ENCODE results near the gene DOCK9.
"Not testable (repeated sequence)": the region's sequence is repeated elsewhere in the genome, so short reads cannot be mapped to it uniquely, and the experiment has no call there.

DOCK9 gene

GRCh38 chr13:98820300-98820699 is 157.6 kb downstream of the DOCK9 start:
- DNase-seq, result no peak

DNA sequence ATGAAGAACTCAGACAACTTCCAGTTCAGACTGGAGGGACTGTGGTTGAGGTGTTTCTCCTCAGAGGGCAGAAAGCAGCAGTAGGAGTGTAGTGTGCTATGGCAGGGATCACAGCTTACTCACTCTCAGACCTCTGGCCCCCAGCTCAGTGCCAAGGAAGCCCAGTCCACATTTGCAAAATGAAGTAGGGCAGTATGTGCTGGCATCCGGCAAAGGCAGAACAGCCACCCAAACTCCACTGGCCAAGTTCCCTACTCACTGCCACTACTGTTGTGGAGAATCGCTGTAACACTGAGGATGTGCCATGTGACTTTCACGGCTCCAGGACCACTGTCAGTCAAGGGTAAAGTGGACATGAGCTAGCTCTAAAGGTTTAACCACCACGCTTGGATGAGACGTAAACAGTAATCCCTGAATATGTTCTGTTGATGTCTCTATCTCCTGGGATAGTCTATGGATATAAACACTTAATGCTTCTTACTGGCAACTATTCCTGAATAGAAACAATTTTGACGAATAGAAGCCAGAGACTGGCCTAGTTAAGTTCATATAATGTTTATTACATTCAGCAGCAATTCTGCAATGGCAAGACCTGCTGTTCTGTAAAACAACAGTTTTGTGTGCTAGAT is 158.4 kb downstream of the DOCK9 start:
- DNase-seq, result no peak

- DNase-seq, result no peak
These were observed 161.5 kb downstream of the DOCK9 start for GRCh38 chr13:98816406-98816805.

GRCh38 chr13:98813993-98814392 is 163.9 kb downstream of the DOCK9 start:
- DNase-seq, result no peak

DNA sequence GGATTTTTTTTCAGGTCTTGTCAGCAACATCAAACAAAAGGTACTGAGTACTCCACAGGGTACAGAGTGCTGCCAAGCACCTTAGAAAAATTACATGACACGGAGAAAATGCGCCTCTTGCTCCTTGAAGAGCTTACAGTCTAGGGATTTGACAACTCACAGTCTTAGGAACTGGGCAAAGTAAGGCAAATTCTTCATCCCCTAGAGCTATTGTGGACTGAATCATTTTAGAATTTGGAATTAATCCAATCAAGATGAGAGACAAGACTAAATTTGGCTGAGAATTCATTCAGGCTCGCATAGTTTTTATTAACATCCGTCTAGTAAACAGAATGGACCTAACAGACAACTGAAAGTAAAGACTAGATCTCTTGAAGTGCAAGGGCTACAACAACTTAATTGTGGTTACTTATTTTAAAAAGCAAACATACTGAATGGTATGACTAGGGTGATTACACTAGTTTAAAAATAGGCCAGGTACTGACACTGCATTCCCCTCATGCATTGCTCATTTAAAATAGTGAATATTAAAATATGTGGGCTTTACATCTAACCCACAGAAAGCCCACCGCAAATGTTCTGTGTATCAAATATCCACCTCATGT is 165.6 kb downstream of the DOCK9 start:
- DNase-seq, result not testable (repeated sequence)

DNA sequence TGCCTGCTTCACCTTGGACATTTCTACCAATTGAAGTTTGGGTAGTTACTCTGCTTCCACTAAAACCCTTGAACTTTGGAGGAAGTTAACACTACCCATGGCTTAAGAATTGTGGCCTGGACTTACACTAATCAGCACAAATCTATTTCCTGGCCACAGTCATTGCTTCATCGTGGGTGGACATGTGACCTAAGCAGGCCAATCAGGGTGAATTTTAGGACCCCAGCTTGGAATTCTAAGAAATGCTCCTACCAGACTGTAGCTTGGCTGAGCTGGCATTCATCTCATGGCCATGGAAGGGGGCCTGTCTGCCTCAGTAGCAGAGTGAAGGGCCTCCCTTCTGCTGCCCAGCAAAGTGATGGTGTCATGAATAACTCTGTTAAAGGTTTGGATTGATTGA is 167.1 kb downstream of the DOCK9 start:
- no peak for DNase-seq

DNA sequence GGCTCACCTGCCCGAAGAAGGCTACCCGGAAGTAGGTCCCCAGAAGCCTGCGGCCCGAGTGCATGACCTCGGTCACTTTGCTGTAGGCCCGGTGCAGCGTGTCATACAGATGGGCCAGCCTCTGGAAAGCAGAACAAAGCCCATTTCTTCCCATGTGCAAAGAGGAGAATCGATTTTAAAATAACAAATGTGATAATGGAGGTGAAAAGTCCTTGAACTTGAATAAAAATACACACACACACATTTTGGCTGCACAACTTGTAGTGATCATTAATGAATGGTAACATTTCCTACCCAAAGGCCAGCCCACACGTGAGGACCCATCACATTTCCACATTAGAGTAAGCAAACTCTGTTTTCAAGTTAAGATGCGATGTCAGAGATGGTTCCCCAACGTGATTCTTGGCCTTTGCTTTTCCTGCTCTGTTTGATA is 168.5 kb downstream of the DOCK9 start:
- DNase-seq, result no peak

DNA sequence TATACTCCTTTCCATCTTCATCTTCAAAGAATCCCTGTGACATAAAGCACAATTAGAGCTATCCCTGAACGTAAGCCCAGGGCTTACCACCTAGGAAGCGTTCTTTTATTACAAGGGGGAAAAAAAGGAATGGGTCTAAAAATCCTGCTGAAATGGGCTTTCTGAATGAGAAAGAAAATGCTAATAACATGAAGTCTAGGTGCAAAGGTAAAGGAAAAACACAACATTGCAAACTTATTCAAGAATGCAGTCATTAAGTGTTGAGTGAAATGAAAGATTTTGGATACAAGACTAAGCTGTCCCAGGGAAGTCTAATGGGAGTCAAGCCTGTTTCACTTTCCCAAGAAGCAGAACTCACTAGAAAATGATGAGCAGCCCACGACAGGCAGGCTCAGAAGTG is 170.1 kb downstream of the DOCK9 start:
- DNase-seq, result no peak

DNA sequence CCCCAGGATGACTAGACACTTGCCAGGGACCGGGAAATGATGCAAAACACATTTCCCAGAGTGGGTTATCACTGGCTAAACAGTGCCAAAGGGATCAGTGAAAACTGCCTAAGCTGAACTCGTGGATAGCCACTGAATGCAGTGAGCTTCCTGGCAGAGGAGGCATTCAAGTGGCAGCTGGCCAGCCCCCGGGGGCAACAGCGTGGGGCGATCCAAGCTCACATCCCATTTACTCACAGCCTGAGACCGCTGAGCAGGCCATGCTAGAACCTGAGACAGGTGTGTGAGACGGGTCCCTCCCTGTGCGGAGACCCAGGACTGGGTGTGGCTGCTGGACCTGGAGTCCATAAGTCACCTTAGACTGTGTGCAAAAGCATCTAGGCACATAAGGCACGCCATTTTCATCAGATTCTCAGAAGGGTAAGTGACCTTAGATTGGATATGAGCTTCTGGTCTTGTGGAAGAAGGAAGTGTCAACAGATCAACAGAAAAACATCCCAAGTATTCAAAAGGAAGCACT is 173.5 kb downstream of the DOCK9 start:
- DNase-seq, result no peak

GRCh38 chr13:98803921-98804320 is 173.9 kb downstream of the DOCK9 start:
- DNase-seq, result no peak

DNA sequence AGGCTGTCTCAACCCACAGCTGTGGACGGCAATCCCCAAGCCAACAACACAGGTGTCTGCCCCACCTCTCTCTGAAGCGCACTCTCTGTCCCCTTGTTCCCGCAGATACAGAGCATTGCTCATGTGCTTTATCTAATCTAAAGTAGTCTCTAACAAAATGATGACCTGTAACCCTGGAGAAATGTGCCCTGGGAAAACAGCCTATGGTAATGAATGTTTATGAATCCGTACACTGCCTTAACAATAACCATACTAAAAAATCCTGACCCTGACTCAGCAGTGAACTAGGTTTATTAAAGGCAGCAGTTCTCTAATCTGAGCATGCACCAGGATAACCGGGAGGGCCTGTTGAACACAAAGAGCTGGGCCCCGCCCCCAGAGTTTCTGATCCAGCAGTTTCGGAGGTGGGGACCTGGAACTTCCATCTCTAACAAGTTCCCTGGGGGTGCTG is 174.7 kb downstream of the DOCK9 start:
- DNase-seq, result no peak

DNA sequence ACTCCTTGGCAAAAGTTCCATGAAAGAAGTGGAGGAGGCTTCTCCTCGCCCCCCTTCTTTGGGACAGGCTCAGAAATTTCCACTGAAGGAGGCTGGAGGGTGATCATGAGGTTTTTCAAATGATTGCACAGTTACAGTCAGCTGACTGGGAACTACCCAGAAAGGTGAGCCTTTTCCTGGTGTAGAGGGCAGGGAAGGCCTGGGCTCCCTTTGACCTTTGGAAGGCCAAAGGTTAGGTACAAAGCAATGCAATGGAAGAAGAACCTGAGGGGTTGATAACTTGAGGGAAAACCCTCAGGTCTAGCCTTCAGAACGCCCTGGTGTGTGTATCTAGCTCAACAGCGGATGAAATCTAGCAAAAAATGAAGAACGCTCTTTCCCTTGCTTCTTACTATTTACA is 175.3 kb downstream of the DOCK9 start:
- no peak for DNase-seq

- DNase-seq, result no peak
These were observed 176.0 kb downstream of the DOCK9 start for GRCh38 chr13:98801626-98802418.

- DNase-seq, result no peak
These were observed 177.8 kb downstream of the DOCK9 start for GRCh38 chr13:98800078-98800477.

DNA sequence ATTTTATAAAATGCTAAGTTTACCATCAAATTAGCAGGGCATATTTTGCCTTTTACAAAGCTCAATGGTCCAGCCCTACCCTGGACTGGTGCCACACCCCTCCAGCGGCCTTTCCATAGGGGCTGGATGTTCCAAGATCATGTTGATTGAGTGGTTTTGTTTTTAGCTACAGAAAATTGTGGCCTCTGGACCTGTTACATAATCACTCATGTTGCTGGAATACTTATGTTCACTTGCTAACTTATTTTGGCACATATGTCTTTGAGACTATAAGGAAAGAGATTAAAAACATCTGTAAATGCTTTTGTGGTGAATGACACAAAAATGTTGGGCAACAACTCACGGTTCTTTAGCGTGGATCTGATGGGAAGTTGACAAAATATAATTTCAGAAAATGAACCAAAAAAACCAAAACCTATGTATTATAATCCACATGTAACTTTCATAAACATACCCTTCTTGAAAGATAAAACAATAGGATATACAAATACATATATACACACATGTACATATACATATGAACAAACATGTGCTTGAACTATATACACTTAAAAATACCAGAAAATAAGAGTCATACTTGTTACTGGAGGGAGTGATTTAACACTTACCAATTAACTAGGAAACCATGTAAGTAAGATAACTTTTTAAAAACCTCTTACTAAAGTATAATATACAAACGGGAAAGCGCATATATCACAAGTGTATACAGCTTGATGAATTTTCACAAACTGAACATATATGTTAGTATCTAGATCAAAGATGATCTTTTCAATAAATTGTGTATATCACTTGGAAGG is 178.8 kb downstream of the DOCK9 start:
- no peak for DNase-seq

- no peak for DNase-seq
These were observed 180.4 kb downstream of the DOCK9 start for GRCh38 chr13:98797456-98797855.

DNA sequence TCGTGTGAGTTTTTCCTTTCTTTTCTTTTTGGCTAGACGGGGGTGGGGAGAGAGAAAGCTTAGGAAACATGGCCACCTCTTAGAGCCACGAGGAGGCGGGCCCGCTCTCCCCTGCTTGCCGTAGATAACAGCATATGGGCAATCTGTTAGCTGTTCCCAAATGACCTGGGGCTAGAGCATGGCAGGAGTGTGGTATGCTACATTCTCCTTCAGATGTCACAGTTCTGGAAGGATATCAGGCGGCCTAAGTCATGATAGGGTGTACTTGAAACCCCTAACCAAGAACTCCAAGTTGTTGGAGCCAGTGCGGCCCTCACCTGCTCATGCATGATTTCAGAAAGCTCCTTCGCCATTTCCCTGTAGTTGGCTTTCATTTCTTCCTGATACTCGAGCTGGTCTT is 181.1 kb downstream of the DOCK9 start:
- no peak for DNase-seq

- DNase-seq, result no peak
These were observed 181.7 kb downstream of the DOCK9 start for GRCh38 chr13:98796191-98796590.

- no peak for DNase-seq
These were observed 182.6 kb downstream of the DOCK9 start for GRCh38 chr13:98795220-98795619.

- DNase-seq, result no peak
These were observed 183.4 kb downstream of the DOCK9 start for GRCh38 chr13:98794498-98794897.

GRCh38 chr13:98792785-98793495 is 184.9 kb downstream of the DOCK9 start:
- DNase-seq, result peak; percentile 11

- no peak for DNase-seq
These were observed 185.5 kb downstream of the DOCK9 start for GRCh38 chr13:98792321-98792720.

Measured in suppressor macrophage treated with lipopolysaccharide for 4 hours (primary cell).